Measurements from ENCODE around the gene BBS4.
A peak's percentile ranks its signal among the peaks of the same experiment; 100 is the strongest.

The BBS4 gene

GRCh38 chr15:72737723-72738122 is 51.7 kb downstream of the BBS4 start:
- no peaks in the 10 kb centered on the region for H3K27me3 ChIP-seq (replicated peaks; ENCODE audit: control insufficient read depth, insufficient read depth, low read length)
- no peak for TF ChIP-seq CTCF (IDR thresholded peaks at IDR 0.05; ENCODE audit: insufficient read depth, low read length, poor library complexity, severe bottlenecking)
- DNase-seq (ENCODE audit: extremely low read depth, insufficient read length) = no peak
- no peak overlapping the region for H3K4me3 ChIP-seq (replicated peaks; ENCODE audit: low read depth, low read length)
- peaks cover 11% of the 10 kb centered on the region for H3K36me3 ChIP-seq (ENCODE audit: control insufficient read depth, insufficient read depth, low read length)

GRCh38 chr15:72740219-72740618 is 54.2 kb downstream of the BBS4 start:
- no peaks in the 10 kb centered on the region for H3K27me3 ChIP-seq (replicated peaks; ENCODE audit: control insufficient read depth, insufficient read depth, low read length)
- peak overlapping the region; percentile 16; the same call in 1 of the 2 replicates for H3K4me3 ChIP-seq (replicated peaks; ENCODE audit: low read depth, low read length)
- TF ChIP-seq CTCF (IDR thresholded peaks at IDR 0.05; ENCODE audit: insufficient read depth, low read length, poor library complexity, severe bottlenecking) = no peak
- H3K36me3 ChIP-seq (ENCODE audit: control insufficient read depth, insufficient read depth, low read length) = peaks cover 11% of the 10 kb centered on the region
- DNase-seq (ENCODE audit: extremely low read depth, insufficient read length) = peak; percentile 31

GRCh38 chr15:72749700-72750099 is 63.7 kb downstream of the BBS4 start:
- Histone ChIP-seq H3K4me3 (replicated peaks; ENCODE audit: low read depth, low read length) (no peak overlapping the region), H3K27me3 (replicated peaks; ENCODE audit: control insufficient read depth, insufficient read depth, low read length) (no peaks in the 10 kb centered on the region), H3K36me3 (ENCODE audit: control insufficient read depth, insufficient read depth, low read length) (peaks cover 15% of the 10 kb centered on the region)
- no peak for DNase-seq (ENCODE audit: extremely low read depth, insufficient read length)
- no peak for TF ChIP-seq CTCF (IDR thresholded peaks at IDR 0.05; ENCODE audit: insufficient read depth, low read length, poor library complexity, severe bottlenecking)

- H3K27me3 ChIP-seq (replicated peaks; ENCODE audit: control insufficient read depth, insufficient read depth, low read length) = no peaks in the 10 kb centered on the region
- H3K4me3 ChIP-seq (replicated peaks; ENCODE audit: low read depth, low read length) = no peak overlapping the region
- TF ChIP-seq CTCF (IDR thresholded peaks at IDR 0.05; ENCODE audit: insufficient read depth, low read length, poor library complexity, severe bottlenecking) = no peak
- H3K36me3 ChIP-seq (ENCODE audit: control insufficient read depth, insufficient read depth, low read length) = peaks cover 28% of the 10 kb centered on the region
- no peak for DNase-seq (ENCODE audit: extremely low read depth, insufficient read length)
Measured at GRCh38 chr15:72751751-72752455, 65.9 kb downstream of the BBS4 start.

- no peak for TF ChIP-seq CTCF (IDR thresholded peaks at IDR 0.05; ENCODE audit: insufficient read depth, low read length, poor library complexity, severe bottlenecking)
- Histone ChIP-seq H3K27me3 (replicated peaks; ENCODE audit: control insufficient read depth, insufficient read depth, low read length) (no peaks in the 10 kb centered on the region), H3K4me3 (replicated peaks; ENCODE audit: low read depth, low read length) (no peak overlapping the region), H3K36me3 (ENCODE audit: control insufficient read depth, insufficient read depth, low read length) (peaks cover 35% of the 10 kb centered on the region)
- DNase-seq (ENCODE audit: extremely low read depth, insufficient read length) = no peak
Measured at GRCh38 chr15:72754096-72754495, 68.1 kb downstream of the BBS4 start.

- no peak overlapping the region for H3K4me3 ChIP-seq (replicated peaks; ENCODE audit: low read depth, low read length)
- TF ChIP-seq CTCF (IDR thresholded peaks at IDR 0.05; ENCODE audit: insufficient read depth, low read length, poor library complexity, severe bottlenecking) = no peak
- no peaks in the 10 kb centered on the region for H3K27me3 ChIP-seq (replicated peaks; ENCODE audit: control insufficient read depth, insufficient read depth, low read length)
- peaks cover 26% of the 10 kb centered on the region for H3K36me3 ChIP-seq (ENCODE audit: control insufficient read depth, insufficient read depth, low read length)
- DNase-seq (ENCODE audit: extremely low read depth, insufficient read length) = no peak
Measured at GRCh38 chr15:72758182-72758581, 72.2 kb downstream of the BBS4 start.

All from GM06990 (cell line).